Measurements from ENCODE around the gene SPATS2L. TPM values are rescaled to one million over a fixed set of nuclear protein-coding genes. Genes with fewer than 3 reads are reported as not detected.

Gene SPATS2L
- total RNA-seq, 4 donors from 2014 or later, result 68.1 to 115 (median 94.9) TPM

DNA sequence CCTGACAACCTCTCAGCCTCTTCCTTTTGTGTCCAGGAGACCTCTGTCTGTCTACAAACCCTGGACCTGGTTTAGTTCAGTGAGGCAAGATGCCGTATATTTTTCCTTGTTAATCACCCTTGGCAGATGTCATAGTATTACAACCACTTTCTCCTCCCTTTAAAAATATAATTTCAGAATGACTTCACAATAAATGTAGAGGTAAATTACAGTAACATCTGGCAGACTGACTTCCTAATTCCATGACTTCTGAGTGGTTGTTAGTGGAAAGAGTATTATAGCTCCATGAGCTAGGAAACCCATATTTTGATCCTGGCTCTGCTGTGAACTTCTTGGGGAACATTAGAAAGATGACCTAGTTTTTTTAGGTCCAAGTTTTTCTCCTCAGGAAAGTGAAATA lies 39.5 kb downstream of the SPATS2L start:
- DNase-seq (ENCODE audit: low spot score) (no peak), ATAC-seq (ENCODE audit: low FRiP score) (no peak)
- TF ChIP-seq, protein P1, sequence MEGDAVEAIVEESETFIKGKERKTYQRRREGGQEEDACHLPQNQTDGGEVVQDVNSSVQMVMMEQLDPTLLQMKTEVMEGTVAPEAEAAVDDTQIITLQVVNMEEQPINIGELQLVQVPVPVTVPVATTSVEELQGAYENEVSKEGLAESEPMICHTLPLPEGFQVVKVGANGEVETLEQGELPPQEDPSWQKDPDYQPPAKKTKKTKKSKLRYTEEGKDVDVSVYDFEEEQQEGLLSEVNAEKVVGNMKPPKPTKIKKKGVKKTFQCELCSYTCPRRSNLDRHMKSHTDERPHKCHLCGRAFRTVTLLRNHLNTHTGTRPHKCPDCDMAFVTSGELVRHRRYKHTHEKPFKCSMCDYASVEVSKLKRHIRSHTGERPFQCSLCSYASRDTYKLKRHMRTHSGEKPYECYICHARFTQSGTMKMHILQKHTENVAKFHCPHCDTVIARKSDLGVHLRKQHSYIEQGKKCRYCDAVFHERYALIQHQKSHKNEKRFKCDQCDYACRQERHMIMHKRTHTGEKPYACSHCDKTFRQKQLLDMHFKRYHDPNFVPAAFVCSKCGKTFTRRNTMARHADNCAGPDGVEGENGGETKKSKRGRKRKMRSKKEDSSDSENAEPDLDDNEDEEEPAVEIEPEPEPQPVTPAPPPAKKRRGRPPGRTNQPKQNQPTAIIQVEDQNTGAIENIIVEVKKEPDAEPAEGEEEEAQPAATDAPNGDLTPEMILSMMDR (IDR thresholded peaks at IDR 0.05), result no peak

DNA sequence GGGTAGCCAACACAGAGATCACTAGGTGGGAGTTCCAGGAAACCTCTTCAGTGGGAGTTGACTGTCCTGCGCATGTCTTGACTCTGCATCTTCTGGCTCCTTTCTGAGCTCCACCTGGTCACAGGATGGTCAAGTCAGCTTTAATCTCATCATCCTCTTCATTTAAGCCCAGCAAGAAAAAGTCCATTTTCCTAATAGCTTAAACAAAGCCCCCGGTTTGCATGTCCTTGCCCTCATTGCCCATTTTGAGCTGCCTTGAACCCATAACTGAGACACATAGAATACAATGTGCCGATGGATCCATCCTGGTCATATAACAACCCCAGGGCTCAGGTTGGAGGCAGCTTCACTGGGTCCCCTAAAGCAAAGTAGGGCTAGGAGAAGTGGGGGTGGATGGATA lies 40.8 kb downstream of the SPATS2L start:
- TF ChIP-seq, protein P1 (IDR thresholded peaks at IDR 0.05), result no peak
- DNase-seq (ENCODE audit: low spot score) (no peak), ATAC-seq (ENCODE audit: low FRiP score) (no peak)

DNA sequence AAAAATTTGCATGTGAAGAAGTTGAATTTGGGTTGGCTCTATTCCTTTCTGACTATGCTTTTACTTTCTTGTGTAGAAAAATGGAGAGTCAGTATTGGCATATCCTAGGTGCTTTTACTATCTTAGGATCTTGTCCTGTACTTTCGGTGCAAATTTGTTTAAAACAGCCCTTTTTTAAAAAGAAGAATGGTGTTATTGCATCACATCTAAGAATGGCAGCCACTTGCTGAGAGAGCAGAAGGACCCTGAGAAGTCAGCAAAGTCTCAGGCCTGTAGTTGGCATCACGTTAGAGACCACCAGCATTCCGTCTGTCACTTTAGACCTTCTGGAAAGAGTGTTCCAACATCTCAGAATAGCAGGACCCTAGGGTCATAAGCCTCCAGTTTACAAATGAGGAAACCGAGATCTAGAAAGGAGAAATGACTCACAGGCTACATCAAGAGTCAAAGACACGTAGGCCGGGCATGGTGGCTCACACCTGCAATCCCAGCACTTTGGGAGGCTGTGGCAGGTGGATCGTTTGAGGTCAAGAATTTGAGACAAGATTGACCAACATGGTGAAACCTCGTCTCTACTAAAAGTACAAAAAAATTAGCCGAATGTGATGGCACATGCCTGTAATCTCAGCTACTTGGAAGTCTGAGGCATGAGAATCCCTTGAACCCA lies 42.5 kb downstream of the SPATS2L start:
- TF ChIP-seq, protein P1 (IDR thresholded peaks at IDR 0.05), result no peak
- no peak for ATAC-seq (ENCODE audit: low FRiP score)
- DNase-seq (ENCODE audit: low spot score), result no peak

DNA sequence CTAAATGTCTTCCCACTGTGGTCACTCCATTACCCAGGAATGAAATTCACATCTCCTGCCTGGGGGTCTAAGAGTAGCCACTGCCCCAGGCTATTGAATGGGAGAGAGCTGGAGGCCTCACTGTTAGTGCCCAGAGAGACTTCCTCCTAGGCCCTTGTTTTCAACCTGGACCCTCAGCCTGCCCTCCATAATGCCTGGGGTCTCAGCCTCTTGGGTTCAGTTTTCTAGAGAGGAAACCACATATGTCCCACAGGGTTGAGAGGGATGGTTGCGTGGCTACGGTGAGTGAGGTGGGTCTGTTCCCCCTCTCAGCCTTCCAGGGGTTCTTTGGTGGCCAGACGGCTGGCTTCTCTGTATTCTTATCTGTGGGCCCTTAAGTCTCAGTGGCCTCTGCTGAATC lies 43.4 kb downstream of the SPATS2L start:
- ATAC-seq (ENCODE audit: low FRiP score), result no peak
- no peak for DNase-seq (ENCODE audit: low spot score)
- TF ChIP-seq, protein P1 (IDR thresholded peaks at IDR 0.05), result no peak

DNA sequence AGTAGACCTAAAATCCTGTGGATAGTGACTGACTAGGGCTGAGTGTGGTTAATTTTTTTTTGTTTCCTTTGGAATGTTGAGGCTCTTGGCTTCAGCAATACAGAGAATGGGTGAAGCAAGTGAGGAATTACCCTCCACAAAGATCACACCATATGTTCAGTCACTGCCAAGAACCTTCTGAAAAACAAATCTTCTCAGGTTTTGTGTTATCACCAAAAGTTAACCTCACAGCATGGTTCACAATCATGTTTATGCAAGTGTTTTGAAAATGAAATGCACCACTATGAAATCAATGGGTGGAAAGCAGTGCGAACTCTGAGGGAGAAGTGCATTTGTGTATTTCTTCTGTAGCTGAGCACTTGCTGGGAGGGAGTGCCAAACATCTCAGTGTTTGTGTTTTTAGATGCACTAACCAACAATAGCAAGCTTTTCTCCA lies 44.4 kb downstream of the SPATS2L start:
- DNase-seq (ENCODE audit: low spot score), result no peak
- TF ChIP-seq, protein P1 (IDR thresholded peaks at IDR 0.05), result no peak
- peak; percentile 14 for ATAC-seq (ENCODE audit: low FRiP score)

DNA sequence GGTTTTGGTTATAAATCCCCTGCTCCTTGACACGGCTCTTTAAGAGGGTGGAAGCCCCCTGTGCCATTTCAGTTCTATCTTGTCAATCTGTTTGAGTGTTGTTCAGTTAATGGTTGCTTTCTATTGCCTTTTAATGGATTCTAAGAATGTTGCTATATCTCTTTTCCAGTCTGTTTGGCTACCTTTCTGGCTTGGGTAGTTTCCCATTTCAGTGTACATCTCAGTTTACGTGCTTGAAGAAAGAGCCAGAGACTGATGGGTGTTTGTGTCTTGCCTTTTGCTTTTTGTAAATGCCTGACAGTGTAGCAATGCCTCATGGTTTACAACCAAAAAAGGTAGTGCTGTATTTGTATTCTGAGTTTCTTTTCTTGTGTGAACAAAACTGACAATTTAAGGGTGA lies 45.3 kb downstream of the SPATS2L start:
- TF ChIP-seq, protein P1 (IDR thresholded peaks at IDR 0.05), result no peak
- ATAC-seq (ENCODE audit: low FRiP score) (no peak), DNase-seq (ENCODE audit: low spot score) (no peak)

DNA sequence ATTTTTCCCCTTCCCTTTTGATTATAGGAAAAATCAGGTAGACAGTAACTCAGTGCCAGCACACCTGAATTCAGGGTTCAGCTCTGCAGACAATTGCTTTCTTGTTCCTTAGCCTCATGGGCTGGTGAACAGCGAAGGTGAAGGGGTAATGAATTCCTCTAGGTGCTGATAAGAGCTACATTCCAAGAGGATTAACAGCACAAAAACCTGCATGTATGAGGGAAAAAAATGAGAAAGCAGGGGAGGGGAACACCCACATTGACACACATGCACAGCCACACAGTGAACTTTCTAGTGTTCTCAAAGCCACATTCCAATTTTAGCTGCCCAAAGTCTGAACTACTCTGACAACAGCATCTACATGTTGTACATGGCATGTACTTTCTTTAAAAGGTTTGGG lies 46.1 kb downstream of the SPATS2L start:
- ATAC-seq (ENCODE audit: low FRiP score), result peak; percentile 70
- TF ChIP-seq, protein P1 (IDR thresholded peaks at IDR 0.05), result no peak
- no peak for DNase-seq (ENCODE audit: low spot score)
